GM23248 (cell line): Measurements from ENCODE around the gene KCNN3. TPM values are rescaled to one million over a fixed set of nuclear protein-coding genes. Genes with fewer than 3 reads are reported as not detected.

Experiments used
- DNase-seq: peaks from one replicate; pipeline ENCODE4 v3.0.0-alpha.2; 2015
- H2AFZ ChIP-seq: fragments of 200-600 bp; sonication (generic); 2 replicates; pipeline ENCODE4 v1.6.1; 2016; ENCODE audit warnings: antibody characterized with exemption
- H3F3A ChIP-seq: fragments of 200-600 bp; sonication (generic); 2 replicates; pipeline ENCODE4 v1.6.1; 2016; ENCODE audit warnings: mild to moderate bottlenecking, antibody characterized with exemption, mixed run types; ENCODE audit not compliant: insufficient read depth
- H3K27ac ChIP-seq: fragments of 200-600 bp; sonication (generic); 2 replicates; pipeline ENCODE4 v1.5.1; 2016; ENCODE audit warnings: mild to moderate bottlenecking
- H3K27me3 ChIP-seq: fragments of 200-600 bp; sonication (generic); replicated peaks from 2 replicates; pipeline ENCODE4 v1.6.1; 2016; ENCODE audit warnings: mild to moderate bottlenecking; ENCODE audit not compliant: insufficient read depth
- H3K36me3 ChIP-seq: fragments of 200-600 bp; sonication (generic); 2 replicates; pipeline ENCODE4 v1.6.1; 2016; ENCODE audit warnings: low read depth, mild to moderate bottlenecking
- H3K4me1 ChIP-seq: fragments of 200-600 bp; sonication (generic); 2 replicates; pipeline ENCODE4 v1.6.1; 2016; ENCODE audit warnings: mild to moderate bottlenecking; ENCODE audit not compliant: insufficient read depth
- H3K4me2 ChIP-seq: fragments of 200-600 bp; sonication (generic); one replicate; pipeline ENCODE4 v1.6.1; 2016; ENCODE audit warnings: mild to moderate bottlenecking; ENCODE audit not compliant: unreplicated experiment
- H3K4me3 ChIP-seq: fragments of 200-600 bp; sonication (generic); 2 replicates; pipeline ENCODE4 v1.5.1; 2016; ENCODE audit warnings: mild to moderate bottlenecking
- H3K79me2 ChIP-seq: fragments of 200-600 bp; sonication (generic); 2 replicates; pipeline ENCODE4 v1.6.1; 2016; ENCODE audit warnings: mild to moderate bottlenecking; ENCODE audit not compliant: insufficient read depth
- H3K9ac ChIP-seq: fragments of 200-600 bp; sonication (generic); 2 replicates; pipeline ENCODE4 v1.6.1; 2016; ENCODE audit warnings: mild to moderate bottlenecking
- H3K9me2 ChIP-seq: fragments of 200-600 bp; sonication (generic); 2 replicates; pipeline ENCODE4 v1.6.1; 2016; ENCODE audit warnings: mixed run types, mild to moderate bottlenecking, moderate library complexity; ENCODE audit not compliant: insufficient read depth
- H3K9me3 ChIP-seq: fragments of 200-600 bp; sonication (generic); one replicate; pipeline ENCODE4 v1.6.1; 2017; ENCODE audit warnings: low read depth
- H4K20me1 ChIP-seq: fragments of 200-600 bp; sonication (generic); 2 replicates; pipeline ENCODE4 v1.6.0; 2016; ENCODE audit not compliant: insufficient read depth
- EZH2 ChIP-seq: fragments of 200-600 bp; sonication (generic); IDR thresholded peaks from 2 replicates; pipeline ENCODE4 v1.6.1; 2018; ENCODE audit warnings: antibody characterized with exemption, mild to moderate bottlenecking; ENCODE audit not compliant: insufficient read depth, poor library complexity, severe bottlenecking
- EZH2phosphoT487 ChIP-seq: fragments of 200-600 bp; sonication (generic); IDR thresholded peaks from 2 replicates; pipeline ENCODE4 v1.6.1; 2018; ENCODE audit warnings: antibody characterized with exemption, moderate library complexity, mild to moderate bottlenecking, low read depth; ENCODE audit not compliant: insufficient read depth
- WGBS, 2 experiments: methylation state at CpG; one replicate each; pipeline ENCODE4 v1.1.6; 2015 to 2017; ENCODE audit warnings: low lambda C conversion rate in 2 of 2, low coverage in 1 of 2; ENCODE audit errors: missing lambda C conversion rate in 2 of 2; 5-methylcytosine and 5-hydroxymethylcytosine counted together
- in situ Hi-C: fragments of 300-500 bp; cut with MboI; formaldehyde crosslinking; loops from 2 replicates; pipeline ENCODE4 v1.15.0; 2020
- polyA plus RNA-seq: library from polyadenylated mRNA; unstranded; fragments of >200 nt; fragmentation: Nextera tagmentation; extraction: Ambion mirVana; gene quantifications from 2 replicates; pipeline ENCODE4 v1.2.1, GENCODE V29; 2016
- total RNA-seq: library from RNA; depleted of rRNA; stranded (reverse); fragments of >200 nt; shearing (Covaris generic); gene quantifications from 2 replicates; pipeline ENCODE4 v1.2.3, GENCODE V29; 2014

The KCNN3 gene
- total and polyA plus RNA-seq, 2 experiments from 2014 or later = not detected

- TF ChIP-seq EZH2 (no peak), EZH2phosphoT487 (no peak)
- no peaks in the 10 kb centered on the region for H4K20me1 ChIP-seq
- H3K27me3 ChIP-seq = no peaks in the 10 kb centered on the region
- H2AFZ ChIP-seq = no peak overlapping the region
- 78 to 79% methylated on average over 6 of the region's 6 CpGs for WGBS, 2 experiments
- H3K9me3 ChIP-seq = no peaks in the 10 kb centered on the region
- peak; percentile 23 for DNase-seq
- in situ Hi-C loops = no loop called here
- H3K4me1 ChIP-seq = peaks cover 34% of the 10 kb centered on the region
- H3K27ac ChIP-seq = no peak overlapping the region
- no peaks in the 10 kb centered on the region for H3K79me2 ChIP-seq
- no peak overlapping the region for H3K9ac ChIP-seq
- H3K4me3 ChIP-seq = no peak overlapping the region
- H3K9me2 ChIP-seq = no peaks in the 10 kb centered on the region
- H3F3A ChIP-seq = peaks cover 15% of the 10 kb centered on the region
- H3K36me3 ChIP-seq = no peaks in the 10 kb centered on the region
- H3K4me2 ChIP-seq = no peak overlapping the region
Measured at GRCh38 chr1:154746622-154747299, 123.3 kb downstream of the KCNN3 start.

- Histone ChIP-seq H3K9me2 (no peaks in the 10 kb centered on the region), H3K27me3 (no peaks in the 10 kb centered on the region), H3K9me3 (no peaks in the 10 kb centered on the region), H3K4me1 (peaks cover 37% of the 10 kb centered on the region), H3K36me3 (no peaks in the 10 kb centered on the region), H4K20me1 (no peaks in the 10 kb centered on the region), H3F3A (peaks cover 24% of the 10 kb centered on the region), H3K9ac (no peak overlapping the region), H3K79me2 (no peaks in the 10 kb centered on the region), H3K4me2 (no peak overlapping the region), H3K27ac (no peak overlapping the region), H3K4me3 (no peak overlapping the region), H2AFZ (no peak overlapping the region)
- in situ Hi-C loops = no loop called here
- no peak for DNase-seq
- 51 to 55% methylated on average over 12 of the region's 12 CpGs for WGBS, 2 experiments
- no peak for TF ChIP-seq EZH2phosphoT487
- no peak for TF ChIP-seq EZH2
Measured at GRCh38 chr1:154745750-154746425, 124.2 kb downstream of the KCNN3 start.

- Histone ChIP-seq H3K4me1 (peaks cover 39% of the 10 kb centered on the region), H3K79me2 (no peaks in the 10 kb centered on the region), H2AFZ (no peak overlapping the region), H4K20me1 (no peaks in the 10 kb centered on the region), H3K9me2 (no peaks in the 10 kb centered on the region), H3K36me3 (no peaks in the 10 kb centered on the region), H3K4me3 (no peak overlapping the region), H3K9me3 (no peaks in the 10 kb centered on the region), H3K4me2 (no peak overlapping the region), H3K27me3 (no peaks in the 10 kb centered on the region), H3F3A (peaks cover 30% of the 10 kb centered on the region), H3K27ac (no peak overlapping the region), H3K9ac (no peak overlapping the region)
- 41 to 43% methylated on average over 5 of the region's 5 CpGs for WGBS, 2 experiments
- TF ChIP-seq EZH2 (no peak), EZH2phosphoT487 (no peak)
- in situ Hi-C loops = no loop called here
- DNase-seq = no peak
Measured at GRCh38 chr1:154745286-154745731, 124.8 kb downstream of the KCNN3 start.

- Histone ChIP-seq H3K9me3 (no peaks in the 10 kb centered on the region), H2AFZ (no peak overlapping the region), H3K9ac (no peak overlapping the region), H3K36me3 (no peaks in the 10 kb centered on the region), H4K20me1 (no peaks in the 10 kb centered on the region), H3K4me3 (no peak overlapping the region), H3K4me1 (peaks cover 36% of the 10 kb centered on the region), H3K27ac (no peak overlapping the region), H3K4me2 (no peak overlapping the region), H3K9me2 (no peaks in the 10 kb centered on the region), H3F3A (peaks cover 33% of the 10 kb centered on the region), H3K27me3 (no peaks in the 10 kb centered on the region), H3K79me2 (no peaks in the 10 kb centered on the region)
- no peak for DNase-seq
- WGBS, 2 experiments = 84 to 87% methylated on average over 9 of the region's 9 CpGs
- no peak for TF ChIP-seq EZH2
- TF ChIP-seq EZH2phosphoT487 = no peak
- in situ Hi-C loops = no loop called here
Measured at GRCh38 chr1:154744352-154745035, 125.6 kb downstream of the KCNN3 start.
